Amniotic stem cell (primary cell): Measurements from ENCODE around the gene ZDHHC20.
"Not testable (repeated sequence)": the region's sequence is repeated elsewhere in the genome, so short reads cannot be mapped to it uniquely, and the experiment has no call there.

Experiments
- DNase-seq: peaks from one replicate; lab custom pipeline; 2025; lab: John Stamatoyannopoulos, UW

ZDHHC20 gene

DNA sequence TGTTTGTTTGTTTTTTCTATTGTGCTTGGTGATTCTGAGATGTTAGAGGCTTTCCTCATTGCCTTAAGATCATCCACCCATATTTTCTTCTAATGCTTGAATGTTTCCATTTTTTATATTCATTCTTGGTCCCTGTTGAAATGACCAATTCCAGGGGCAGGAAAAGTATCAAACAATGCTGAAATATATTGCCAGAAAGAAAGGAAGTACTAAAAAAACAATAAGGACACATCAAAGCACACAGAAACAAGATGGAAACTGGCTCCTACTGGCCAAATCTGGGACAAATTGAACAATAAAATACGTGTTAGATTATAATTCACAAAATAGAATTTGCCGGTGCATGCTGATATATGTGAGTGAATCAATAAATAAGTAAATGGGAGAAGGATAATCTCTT, 23.9 kb downstream of the ZDHHC20 start:
- no peak for DNase-seq

DNA sequence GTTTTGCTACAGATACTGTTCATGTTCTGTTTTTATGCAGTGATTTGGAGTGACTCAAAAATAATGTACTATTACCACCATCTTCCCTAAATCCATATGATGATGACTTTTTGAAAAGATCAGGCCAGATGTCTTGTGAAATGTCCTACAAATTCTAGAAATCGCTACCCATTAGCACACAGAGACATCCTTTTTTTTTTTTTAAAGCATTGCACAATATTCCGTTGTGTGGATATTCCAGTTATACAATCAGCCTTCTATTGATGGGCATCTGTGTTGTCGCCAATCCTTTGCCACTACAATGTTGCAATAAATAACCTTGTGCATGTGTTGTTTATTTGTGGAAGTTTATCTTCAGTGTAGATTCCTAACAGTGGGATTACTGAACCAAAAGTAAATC, 24.5 kb downstream of the ZDHHC20 start:
- no peak for DNase-seq

DNA sequence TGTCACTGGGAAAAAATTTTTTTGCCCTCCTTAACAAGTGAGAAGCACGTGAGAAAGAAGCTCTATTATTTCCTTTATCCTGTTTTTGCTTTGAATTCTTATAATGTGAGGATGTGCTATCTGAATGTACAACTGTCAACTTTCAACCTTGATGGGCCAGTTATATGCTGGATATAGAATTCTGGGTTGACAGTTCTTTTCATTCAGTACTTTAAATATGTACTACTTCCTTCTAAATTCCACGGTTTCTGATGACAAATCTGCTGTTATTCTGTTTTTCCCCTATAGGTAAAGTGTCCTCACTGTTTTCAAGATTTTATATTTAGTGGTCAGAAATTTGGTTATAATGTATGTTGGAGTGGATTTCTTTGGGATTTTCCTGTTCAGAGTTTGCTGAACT, 29.9 kb downstream of the ZDHHC20 start:
- DNase-seq = no peak

DNA sequence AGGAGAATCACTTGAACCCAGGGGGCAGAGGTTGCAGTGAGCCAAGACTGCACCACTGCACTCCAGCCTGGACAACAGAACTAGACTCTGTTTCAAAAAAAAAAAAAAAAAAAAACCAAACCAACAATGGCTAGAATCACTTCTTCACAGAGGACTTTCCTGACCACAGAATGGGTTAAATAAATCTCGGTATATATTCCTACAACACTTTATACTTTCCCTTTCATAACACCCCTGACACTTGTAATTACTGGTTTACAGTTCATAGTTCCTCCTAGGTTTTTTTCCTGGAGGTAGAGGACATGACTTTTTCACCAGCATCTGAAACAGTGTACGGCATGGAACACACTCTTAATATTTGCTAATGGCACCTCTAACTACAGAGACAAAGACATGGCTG, 31.4 kb downstream of the ZDHHC20 start:
- DNase-seq = no peak

DNA sequence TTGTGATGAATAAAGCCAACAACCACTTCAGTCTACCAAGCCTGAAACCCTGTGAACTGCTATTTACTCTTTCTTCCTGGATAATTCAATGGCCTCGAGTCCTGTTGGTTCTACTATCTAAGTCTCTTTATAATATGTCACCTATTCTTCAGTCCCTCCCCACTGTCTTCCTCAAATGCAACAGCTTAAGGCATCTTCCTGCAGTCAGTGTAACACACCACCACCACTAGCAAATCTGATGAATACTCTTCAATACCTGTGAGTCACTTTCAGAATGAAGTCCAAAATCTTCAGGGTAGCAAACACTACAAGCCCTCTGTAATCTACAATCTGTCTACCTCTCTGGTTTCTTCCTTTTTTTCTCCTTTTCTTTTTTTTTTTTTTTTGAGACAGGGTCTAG, 32.9 kb downstream of the ZDHHC20 start:
- no peak for DNase-seq

DNA sequence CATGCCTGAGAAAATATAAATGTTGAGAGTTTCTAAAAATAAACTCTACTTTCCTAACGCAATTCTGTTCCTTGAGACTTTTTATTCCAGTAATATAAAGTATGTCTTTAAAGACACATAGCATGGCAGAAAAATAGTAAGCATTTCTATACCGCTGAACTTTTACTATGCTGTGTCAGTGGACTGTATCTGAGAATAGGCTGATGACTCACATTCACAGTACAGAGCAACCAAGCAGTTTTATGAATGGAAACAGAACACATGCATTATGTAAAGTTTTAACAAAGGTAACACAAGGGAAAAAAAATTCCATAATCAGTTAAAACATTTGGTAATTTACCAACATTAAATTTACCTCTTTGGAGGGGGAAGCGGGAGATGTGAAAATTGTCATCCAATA, 38.4 kb downstream of the ZDHHC20 start:
- DNase-seq = peak; percentile 6

DNA sequence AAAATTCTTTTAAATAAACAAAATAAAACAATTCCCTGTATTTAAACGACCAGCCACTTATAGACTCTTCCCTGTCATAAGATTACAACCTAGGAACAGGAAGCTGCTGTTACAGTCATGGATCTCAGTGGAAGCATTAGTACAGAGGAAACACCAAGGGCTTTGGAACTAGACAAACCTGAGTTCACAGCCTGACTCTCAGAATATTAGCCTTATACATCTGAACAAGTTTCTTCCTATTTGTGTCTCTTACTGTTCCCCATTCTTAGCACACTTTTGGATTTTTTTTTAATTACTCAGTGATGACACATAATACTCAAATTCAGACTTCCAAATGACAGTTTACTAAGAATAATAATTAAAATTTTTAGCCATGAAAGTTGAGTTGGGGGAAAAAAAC, 46.1 kb downstream of the ZDHHC20 start:
- no peak for DNase-seq

DNA sequence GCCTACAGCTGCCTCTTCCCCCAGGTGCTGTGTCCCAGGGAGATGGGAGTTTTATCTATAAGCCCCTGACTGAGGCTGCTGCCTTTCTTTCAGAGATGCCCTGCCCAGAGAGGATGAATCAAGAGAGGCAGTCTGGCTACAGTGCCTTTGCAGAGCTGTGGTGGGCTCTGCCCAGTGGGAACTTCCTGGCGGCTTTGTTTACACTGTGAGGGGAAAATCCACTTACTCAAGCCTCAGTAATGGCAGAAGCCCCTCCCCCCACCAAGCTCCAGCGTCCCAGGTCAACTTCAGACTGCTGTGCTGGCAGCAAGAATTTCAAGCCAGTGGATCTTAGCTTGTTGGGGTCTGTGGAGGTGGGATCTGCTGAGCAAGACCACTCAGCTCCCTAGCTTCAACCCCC, 48.6 kb downstream of the ZDHHC20 start:
- not testable (repeated sequence) for DNase-seq

DNA sequence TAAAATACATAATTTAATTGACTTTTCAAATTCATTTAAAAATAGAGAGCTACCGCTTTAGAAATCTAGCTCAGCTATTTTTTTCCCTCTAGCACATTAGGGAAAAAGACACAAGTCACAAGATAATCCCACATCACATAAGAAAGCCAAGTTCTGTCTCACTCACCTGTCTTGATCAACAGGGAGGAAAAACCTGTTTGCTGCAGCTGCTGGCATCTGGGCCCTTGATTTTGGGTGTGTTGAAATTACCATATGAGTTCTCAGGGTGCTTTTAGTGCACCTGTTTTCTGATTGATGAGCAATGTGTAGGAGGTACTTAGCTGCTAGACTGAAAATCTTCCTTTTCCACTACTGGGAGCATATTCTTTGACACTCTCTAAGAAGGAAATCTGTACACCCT, 53.8 kb downstream of the ZDHHC20 start:
- DNase-seq = no peak

DNA sequence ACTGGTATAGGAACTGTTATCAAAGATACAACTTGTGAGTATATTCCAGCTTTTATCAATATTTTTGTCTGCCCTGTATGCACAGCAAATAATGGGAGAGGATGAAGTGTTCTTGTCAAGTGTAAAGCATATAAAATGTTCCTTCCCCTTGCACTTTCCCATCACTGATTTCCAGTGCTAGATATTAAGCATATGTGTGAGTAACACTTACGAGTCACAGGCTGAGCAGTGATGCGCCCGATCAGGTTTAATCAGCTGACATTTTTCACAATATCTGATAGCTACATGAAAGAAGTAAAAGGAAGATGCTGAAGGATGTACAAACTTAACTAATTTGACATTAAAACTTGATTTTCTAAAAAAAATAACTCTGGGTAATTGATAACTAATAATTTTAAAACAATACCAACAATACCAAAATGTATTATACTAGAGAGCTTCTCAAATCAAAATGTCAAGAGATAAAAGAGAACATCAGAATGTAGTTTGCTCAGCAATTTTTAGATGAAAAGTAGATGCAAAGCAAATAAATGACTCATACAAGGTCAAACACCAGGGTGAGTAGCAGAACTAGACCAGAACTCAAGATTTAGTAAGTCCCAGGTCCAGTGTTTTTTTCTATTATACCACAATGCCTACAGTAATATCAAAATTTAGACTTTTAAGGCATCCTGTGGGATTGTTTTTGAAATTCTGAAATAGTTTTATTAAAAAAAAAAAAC, 56.4 kb downstream of the ZDHHC20 start:
- no peak for DNase-seq

DNA sequence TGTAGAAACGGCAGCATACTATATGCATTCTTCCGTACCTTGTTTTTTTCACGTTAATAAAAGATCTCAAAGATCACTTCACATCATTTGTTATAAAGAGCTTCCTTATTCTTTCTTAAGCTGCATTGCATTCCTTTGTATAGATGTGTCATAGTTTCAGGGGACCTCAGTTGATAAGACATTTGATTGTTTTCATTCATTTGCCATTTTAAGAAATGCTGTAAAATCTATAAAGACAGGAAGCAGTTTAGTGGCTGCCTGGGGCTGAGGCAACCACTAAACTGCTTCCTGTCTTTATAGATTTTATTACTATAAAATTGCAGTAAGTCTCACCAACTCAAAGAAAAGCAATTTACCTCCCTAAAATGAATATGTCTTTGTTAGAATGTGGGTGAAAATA, 59.4 kb downstream of the ZDHHC20 start:
- DNase-seq = no peak

DNA sequence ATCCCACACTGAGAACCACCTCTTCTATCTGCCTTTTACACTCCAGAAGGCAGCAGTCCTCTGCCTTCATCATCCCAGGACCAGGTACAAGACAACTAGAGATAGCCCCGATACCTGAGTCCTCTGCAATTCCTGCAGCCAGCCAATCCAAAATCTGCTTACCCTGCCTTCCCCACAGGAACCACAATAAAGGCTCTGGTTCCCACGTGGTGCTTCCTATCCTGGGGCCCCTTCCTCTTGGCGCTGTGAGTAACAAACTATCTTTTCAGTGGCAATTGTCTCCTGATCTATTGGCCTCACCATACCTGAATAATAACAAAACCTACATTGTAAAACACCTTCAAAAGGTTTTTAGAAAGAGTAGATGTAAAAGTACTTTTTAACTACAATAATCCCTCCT, 63.1 kb downstream of the ZDHHC20 start:
- DNase-seq = no peak

DNA sequence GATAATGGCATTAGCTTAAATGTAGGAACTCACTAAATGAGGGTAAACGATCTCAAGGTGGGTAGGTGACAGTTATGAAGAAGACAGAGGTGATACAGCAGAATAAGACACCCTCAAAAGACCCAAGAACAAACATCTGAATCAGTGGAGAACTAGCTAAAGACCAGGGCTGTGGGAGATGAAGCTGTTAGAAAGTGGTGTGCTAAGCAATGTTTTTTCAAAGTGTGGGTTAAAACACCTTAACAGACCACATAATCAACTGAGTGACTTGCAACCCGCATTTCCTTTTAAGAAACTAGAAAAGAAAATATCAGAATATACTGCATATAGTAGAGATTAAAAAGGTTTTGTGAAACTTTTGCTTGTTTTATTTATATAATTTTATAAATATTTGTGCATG, 70.0 kb downstream of the ZDHHC20 start:
- DNase-seq = no peak

DNA sequence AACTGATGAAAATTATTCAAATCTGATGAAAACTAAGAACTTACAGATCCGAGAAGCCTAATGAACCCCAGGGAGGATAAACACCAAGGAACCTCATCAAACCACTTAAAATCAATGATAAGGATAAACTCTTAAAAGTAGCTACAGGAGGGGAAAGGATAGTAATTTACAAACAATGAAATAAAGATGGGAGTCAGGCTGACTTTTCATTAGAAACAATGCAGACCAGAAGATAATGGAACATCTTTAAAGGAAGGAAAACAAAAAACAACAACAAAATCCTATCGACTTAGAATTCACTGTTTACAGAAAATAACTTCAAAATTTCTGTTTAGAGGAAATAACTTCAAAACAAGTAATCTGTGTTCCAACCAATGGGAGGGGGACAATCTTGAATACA, 73.4 kb downstream of the ZDHHC20 start:
- no peak for DNase-seq

DNA sequence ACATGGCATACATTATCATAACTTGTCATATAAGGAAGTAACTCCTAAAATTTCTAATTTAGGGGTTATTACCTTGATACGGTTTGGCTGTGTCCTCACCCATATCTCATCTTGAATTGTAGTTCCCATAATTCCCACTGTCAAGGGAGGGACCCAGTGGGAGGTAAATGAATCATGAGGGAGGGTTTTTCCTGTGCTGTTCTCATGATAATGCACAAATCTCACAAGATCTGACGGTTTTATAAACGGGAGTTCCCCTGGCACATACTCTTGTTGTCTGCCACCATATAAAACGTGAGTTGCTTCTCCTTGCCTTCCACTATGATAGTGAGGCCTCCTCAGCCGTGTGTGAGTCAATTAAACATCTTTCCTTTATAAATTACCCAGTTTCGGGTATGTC, 76.0 kb downstream of the ZDHHC20 start:
- DNase-seq = no peak

DNA sequence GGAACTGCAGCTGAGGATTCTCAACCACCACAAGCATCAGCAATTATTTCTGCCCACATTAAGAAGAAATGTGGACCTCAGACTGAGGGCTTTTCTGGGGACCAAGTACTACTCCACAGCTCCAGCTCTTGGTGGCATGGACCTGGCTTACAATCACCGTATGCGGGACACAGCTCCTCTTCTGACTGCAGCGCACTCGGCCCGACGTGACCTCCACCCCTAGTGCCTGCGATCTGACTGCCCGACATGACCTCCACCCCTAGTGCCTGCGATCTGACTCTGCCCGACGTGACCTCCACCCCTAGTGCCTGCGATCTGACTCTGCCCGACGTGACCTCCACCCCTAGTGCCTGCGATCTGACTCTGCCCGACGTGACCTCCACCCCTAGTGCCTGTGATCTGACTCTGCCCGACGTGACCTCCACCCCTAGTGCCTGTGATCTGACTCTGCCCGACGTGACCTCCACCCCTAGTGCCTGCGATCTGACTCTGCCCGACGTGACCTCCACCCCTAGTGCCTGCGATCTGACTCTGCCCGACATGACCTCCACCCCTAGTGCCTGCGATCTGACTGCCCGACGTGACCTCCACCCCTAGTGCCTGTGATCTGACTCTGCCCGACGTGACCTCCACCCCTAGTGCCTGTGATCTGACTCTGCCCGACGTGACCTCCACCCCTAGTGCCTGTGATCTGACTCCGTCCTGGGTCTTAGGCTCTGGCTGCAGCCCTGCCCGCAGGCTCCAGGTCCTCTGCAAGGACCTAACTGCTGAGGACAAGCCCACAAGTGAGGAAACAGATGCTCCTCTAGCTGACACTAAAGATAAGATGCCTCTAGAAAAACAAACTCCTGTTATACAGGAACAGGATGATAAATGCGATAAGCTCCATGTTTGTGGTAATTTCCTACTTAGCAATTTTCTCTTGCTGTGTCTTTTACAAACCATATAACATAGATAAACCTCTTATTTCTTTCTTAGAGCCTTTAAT, 81.8 kb downstream of the ZDHHC20 start:
- DNase-seq = not testable (repeated sequence)

DNA sequence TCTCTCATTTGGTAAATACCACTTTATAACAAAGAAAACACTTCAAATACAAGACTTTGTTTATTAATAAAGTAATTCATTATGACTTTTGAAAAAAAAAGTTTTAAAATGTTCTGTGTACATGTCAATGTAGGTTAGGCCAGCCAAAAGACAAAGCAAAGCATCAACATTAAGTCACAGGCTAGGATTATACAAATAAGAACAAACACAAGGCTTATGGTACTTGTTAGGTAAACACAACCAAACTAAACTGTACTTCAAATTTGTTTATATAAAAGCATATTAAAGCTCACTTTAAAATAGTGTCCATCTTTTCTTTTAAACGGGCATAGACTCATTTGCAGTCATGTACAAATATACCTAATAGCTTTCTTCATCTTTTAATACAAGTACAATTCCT, 86.6 kb downstream of the ZDHHC20 start:
- no peak for DNase-seq

DNA sequence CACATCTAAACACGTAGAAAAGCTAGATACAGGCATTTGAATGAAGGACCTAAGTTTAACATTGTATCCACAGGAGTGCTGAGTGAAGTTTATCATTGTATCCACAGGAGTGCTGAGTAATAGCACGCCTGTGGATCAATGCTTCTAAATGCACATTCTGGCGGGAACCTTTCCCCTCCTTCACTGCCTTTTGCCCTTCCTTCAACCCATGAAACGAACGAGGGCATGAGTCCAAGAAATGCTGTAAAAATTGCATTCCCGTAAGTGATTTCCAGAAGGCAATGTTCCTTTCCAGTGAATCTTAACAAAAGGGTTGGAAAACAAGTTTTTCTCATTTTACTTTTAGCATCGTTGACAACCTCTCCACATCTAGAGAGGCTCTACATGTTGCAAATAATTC, 88.1 kb downstream of the ZDHHC20 start:
- DNase-seq = no peak

DNA sequence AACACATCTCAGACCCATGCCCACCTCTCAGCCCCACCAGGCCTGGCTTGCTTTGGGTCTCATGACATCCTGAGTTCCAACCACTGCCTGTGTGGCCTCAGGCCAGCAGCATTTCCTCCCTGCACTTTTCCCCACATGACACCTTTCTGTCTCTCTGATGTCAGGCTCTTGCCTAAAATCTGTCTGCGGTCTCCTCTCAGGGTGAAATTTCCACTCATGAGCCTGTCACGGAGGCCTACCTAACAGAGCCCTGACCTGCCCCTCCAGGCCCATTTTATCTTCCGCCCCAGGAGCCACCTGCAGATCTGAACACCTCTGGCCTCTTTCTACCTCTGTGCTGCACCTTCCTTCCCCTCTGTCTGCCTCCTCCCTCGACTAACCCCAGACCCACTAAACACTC, 93.5 kb downstream of the ZDHHC20 start:
- no peak for DNase-seq

DNA sequence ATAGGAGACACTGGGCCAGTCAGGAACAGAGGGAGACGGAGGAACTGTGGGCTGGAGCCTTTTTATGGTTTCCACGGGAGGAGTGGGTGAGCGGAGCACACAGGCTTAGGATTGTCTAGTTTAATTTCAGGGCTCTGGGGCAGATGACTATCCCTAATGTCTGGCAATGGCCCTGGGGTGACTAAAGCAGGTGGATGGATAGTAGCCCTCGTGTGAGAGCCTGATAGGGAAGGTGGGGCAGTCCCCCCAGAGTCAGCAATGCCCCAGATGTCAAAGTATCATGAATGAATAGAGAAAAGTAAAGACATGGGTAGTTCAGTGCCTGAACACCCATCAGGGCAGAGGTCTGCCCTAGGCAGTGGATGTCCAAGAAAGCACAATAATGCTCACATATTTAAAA, 94.2 kb downstream of the ZDHHC20 start:
- no peak for DNase-seq

DNA sequence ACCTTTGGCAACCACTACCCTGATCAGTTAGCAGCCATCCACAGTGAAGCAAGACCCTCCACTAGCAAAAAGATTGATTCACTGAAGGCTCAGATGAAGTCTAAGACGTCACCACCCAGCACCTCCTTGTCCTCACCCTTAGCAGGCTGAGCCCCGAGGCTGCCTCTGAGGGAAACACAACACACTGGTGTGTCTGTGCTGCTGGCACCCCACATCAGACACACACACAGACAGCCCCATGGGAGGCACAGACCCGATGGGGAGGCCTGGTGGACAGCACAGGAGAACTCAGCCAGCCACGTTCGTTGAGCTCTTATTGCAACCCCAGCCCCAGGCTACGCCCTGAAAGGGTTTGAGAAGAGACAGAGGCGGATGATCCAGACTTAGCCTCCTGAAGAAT, 94.7 kb downstream of the ZDHHC20 start:
- DNase-seq = no peak

DNA sequence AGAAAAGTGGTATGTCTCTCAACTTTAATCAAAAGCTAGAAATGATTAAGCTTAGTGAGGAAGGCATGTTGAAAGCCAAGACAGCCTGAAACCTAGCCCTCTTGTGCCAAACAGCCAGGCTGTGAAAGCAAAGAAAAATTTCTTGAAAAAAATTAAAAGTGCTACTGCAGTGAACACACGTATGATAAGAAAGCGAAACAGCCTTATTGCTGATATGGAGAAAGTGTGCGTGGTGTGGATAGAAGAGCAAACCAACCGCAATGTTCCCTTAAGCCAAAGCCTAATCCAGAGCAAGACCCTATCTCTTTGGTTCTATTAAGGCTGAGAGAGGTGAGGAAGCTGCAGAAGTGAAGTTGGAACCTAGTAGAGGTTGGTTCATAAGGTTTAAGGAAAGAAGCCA, 96.4 kb downstream of the ZDHHC20 start:
- DNase-seq = no peak

DNA sequence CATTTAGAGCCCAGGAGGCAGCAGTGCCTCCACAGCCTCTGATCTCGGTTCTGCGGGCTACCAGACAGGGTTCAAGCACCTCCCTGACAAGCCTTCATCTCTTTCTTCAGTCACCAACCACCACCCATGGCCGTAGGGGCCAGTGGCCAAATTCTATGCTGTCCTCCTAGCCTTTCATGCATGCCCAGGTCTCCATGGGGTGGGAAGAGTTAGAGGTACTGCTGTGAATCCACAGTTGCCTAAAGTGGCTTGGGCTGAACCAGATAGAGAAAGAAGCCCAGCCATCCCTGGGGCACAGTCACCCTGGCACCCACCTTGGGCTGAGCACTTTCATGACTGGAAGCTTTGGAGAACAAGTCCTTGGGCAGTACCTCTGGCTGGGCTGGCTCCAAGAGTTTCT, 97.4 kb downstream of the ZDHHC20 start:
- DNase-seq = no peak
